Measurements from ENCODE around the gene OR5V1. TPM values are rescaled to one million over a fixed set of nuclear protein-coding genes. Genes with fewer than 3 reads are reported as not detected.
"Not testable (repeated sequence)": the region's sequence is repeated elsewhere in the genome, so short reads cannot be mapped to it uniquely, and the experiment has no call there.

OR5V1 gene
- total and polyA plus RNA-seq, 2 donors (not counting 1 experiment from before 2014, with no cell fraction given) = not detected

GRCh38 chr6:29355603-29356002 lies 13.1 kb downstream of the OR5V1 start:
- WGBS (ENCODE audit: insufficient coverage) = no CpG with 5 or more reads among the region's 1 CpG

GRCh38 chr6:29354980-29355379 lies 13.7 kb downstream of the OR5V1 start:
- CTCF ChIA-PET = no interaction called here

More at GRCh38 chr6:29355603-29356002, 13.1 kb downstream of the OR5V1 start:
- Histone ChIP-seq H2AFZ (ENCODE audit: insufficient read depth, low read depth, low read length, poor library complexity, severe bottlenecking) (no peak overlapping the region), H3K9me3 (ENCODE audit: control extremely low read depth in 1 of 3, control insufficient read depth in 2 of 3, insufficient read depth in 1 of 3, low read length in 2 of 3) (no peaks in the 10 kb centered on the region), H3K4me1 (ENCODE audit: control insufficient read depth in 2 of 2, insufficient read depth in 2 of 2, low read length in 2 of 2) (no peaks in the 10 kb centered on the region), H3K27ac (ENCODE audit: low read length in 2 of 2) (no peak overlapping the region), H3K9ac (ENCODE audit: low read length) (no peak overlapping the region), H3K27me3 (replicated peaks in 1 of 4; ENCODE audit: control extremely low read depth in 1 of 4, control insufficient read depth in 3 of 4, insufficient read depth in 4 of 4, low read length in 3 of 4) (peaks cover 0 to 16% (median 5%) of the 10 kb centered on the region in 4 experiments), H3K79me2 (ENCODE audit: control insufficient read depth, insufficient read depth, low read length) (no peaks in the 10 kb centered on the region), H3K4me3 (ENCODE audit: control extremely low read depth in 1 of 5, extremely low read depth in 1 of 5, insufficient read depth in 1 of 5, low read depth in 2 of 5, low read length in 4 of 5) (no peak overlapping the region), H3K4me2 (replicated peaks; ENCODE audit: low read depth, low read length, poor library complexity, severe bottlenecking) (no peak overlapping the region), H3K36me3 (replicated peaks in 1 of 2; ENCODE audit: control extremely low read depth in 1 of 2, control insufficient read depth in 1 of 2, extremely low read depth in 1 of 2, insufficient read depth in 2 of 2, low read length in 1 of 2) (no peaks in the 10 kb centered on the region), H4K20me1 (ENCODE audit: control insufficient read depth, insufficient read depth, low read length, poor library complexity, severe bottlenecking) (no peaks in the 10 kb centered on the region)
- Mint-ChIP-seq H3K27me3 (peaks cover 48% of the 10 kb centered on the region), H3K4me1 (no peaks in the 10 kb centered on the region), H3K4me3 (no peak overlapping the region), H3K9me3 (ENCODE audit: insufficient read depth) (no peaks in the 10 kb centered on the region), H3K27ac (no peak overlapping the region)
- DNase-seq (no peak), ATAC-seq (ENCODE audit: low read depth) (no peak)
- CTCF ChIA-PET = no interaction called here
- TF ChIP-seq EZH2 (IDR thresholded peaks at IDR 0.05; ENCODE audit: borderline replicate concordance, insufficient read depth, low read depth, low read length, poor library complexity, severe bottlenecking) (no peak), CTCF (IDR thresholded peaks at IDR 0.05) (no peak)
- POLR2A ChIA-PET = no interaction called here
- intact Hi-C loops (cut with micrococcal nuclease) = no loop called here

DNA sequence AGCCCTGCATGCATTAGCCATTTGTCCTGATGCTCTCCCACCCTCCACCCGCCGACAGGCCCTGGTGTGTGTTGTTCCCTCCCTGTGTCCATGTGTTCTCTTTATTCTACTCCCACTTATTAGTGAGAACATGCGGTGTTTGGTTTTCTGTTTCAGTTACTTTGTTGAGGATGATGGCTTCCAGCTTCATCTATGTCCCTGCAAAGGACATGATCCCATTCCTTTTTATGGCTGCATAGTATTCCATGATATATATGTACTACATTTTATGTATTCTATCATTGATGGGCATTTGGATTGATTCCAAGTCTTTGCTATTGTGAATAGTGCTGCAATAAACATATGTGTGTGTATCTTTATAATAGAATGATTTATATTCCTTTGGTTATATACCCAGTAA lies 19.3 kb downstream of the OR5V1 start:
- H4K20me1 ChIP-seq (ENCODE audit: control insufficient read depth, insufficient read depth, low read length, poor library complexity, severe bottlenecking); H3K4me1 Mint-ChIP-seq; H3K27me3 ChIP-seq (replicated peaks in 1 of 4; ENCODE audit: control extremely low read depth in 1 of 4, control insufficient read depth in 3 of 4, insufficient read depth in 4 of 4, low read length in 3 of 4); H3K4me3 ChIP-seq (ENCODE audit: control extremely low read depth in 1 of 5, extremely low read depth in 1 of 5, insufficient read depth in 1 of 5, low read depth in 2 of 5, low read length in 4 of 5); H3K27ac Mint-ChIP-seq; POLR2A ChIA-PET; H3K36me3 ChIP-seq (replicated peaks in 1 of 2; ENCODE audit: control extremely low read depth in 1 of 2, control insufficient read depth in 1 of 2, extremely low read depth in 1 of 2, insufficient read depth in 2 of 2, low read length in 1 of 2); H3K4me1 ChIP-seq (ENCODE audit: control insufficient read depth in 2 of 2, insufficient read depth in 2 of 2, low read length in 2 of 2); intact Hi-C loops (cut with micrococcal nuclease); H3K4me2 ChIP-seq (replicated peaks; ENCODE audit: low read depth, low read length, poor library complexity, severe bottlenecking); H3K9me3 Mint-ChIP-seq (ENCODE audit: insufficient read depth); CTCF ChIA-PET; H3K9me3 ChIP-seq (ENCODE audit: control extremely low read depth in 1 of 3, control insufficient read depth in 2 of 3, insufficient read depth in 1 of 3, low read length in 2 of 3); DNase-seq; ATAC-seq (ENCODE audit: low read depth); H3K9ac ChIP-seq (ENCODE audit: low read length); H2AFZ ChIP-seq (ENCODE audit: insufficient read depth, low read depth, low read length, poor library complexity, severe bottlenecking); H3K27ac ChIP-seq (ENCODE audit: low read length in 2 of 2); H3K79me2 ChIP-seq (ENCODE audit: control insufficient read depth, insufficient read depth, low read length); H3K4me3 Mint-ChIP-seq: not testable (repeated sequence)
- no CpG with 5 or more reads among the region's 3 CpGs for WGBS (ENCODE audit: insufficient coverage)
- peaks cover 19% of the 10 kb centered on the region for H3K27me3 Mint-ChIP-seq

More at GRCh38 chr6:29354980-29355379, 13.7 kb downstream of the OR5V1 start:
- Histone ChIP-seq H3K27ac (ENCODE audit: low read length in 2 of 2) (no peak overlapping the region), H3K36me3 (replicated peaks in 1 of 2; ENCODE audit: control extremely low read depth in 1 of 2, control insufficient read depth in 1 of 2, extremely low read depth in 1 of 2, insufficient read depth in 2 of 2, low read length in 1 of 2) (no peaks in the 10 kb centered on the region), H3K4me2 (replicated peaks; ENCODE audit: low read depth, low read length, poor library complexity, severe bottlenecking) (no peak overlapping the region), H3K79me2 (ENCODE audit: control insufficient read depth, insufficient read depth, low read length) (no peaks in the 10 kb centered on the region), H3K4me1 (ENCODE audit: control insufficient read depth in 2 of 2, insufficient read depth in 2 of 2, low read length in 2 of 2) (no peaks in the 10 kb centered on the region), H3K9me3 (ENCODE audit: control extremely low read depth in 1 of 3, control insufficient read depth in 2 of 3, insufficient read depth in 1 of 3, low read length in 2 of 3) (no peaks in the 10 kb centered on the region), H4K20me1 (ENCODE audit: control insufficient read depth, insufficient read depth, low read length, poor library complexity, severe bottlenecking) (no peaks in the 10 kb centered on the region), H3K4me3 (ENCODE audit: control extremely low read depth in 1 of 5, extremely low read depth in 1 of 5, insufficient read depth in 1 of 5, low read depth in 2 of 5, low read length in 4 of 5) (no peak overlapping the region), H3K9ac (ENCODE audit: low read length) (no peak overlapping the region), H2AFZ (ENCODE audit: insufficient read depth, low read depth, low read length, poor library complexity, severe bottlenecking) (no peak overlapping the region), H3K27me3 (replicated peaks in 1 of 4; ENCODE audit: control extremely low read depth in 1 of 4, control insufficient read depth in 3 of 4, insufficient read depth in 4 of 4, low read length in 3 of 4) (peaks cover 0 to 16% (median 2%) of the 10 kb centered on the region in 4 experiments)
- no peak for DNase-seq
- intact Hi-C loops (cut with micrococcal nuclease) = no loop called here
- ATAC-seq (ENCODE audit: low read depth) = no peak
- TF ChIP-seq CTCF (IDR thresholded peaks at IDR 0.05) = no peak
- TF ChIP-seq EZH2 (IDR thresholded peaks at IDR 0.05; ENCODE audit: borderline replicate concordance, insufficient read depth, low read depth, low read length, poor library complexity, severe bottlenecking) = no peak
- H3K9me3 Mint-ChIP-seq (ENCODE audit: insufficient read depth) = no peaks in the 10 kb centered on the region
- peaks cover 44% of the 10 kb centered on the region for H3K27me3 Mint-ChIP-seq
- POLR2A ChIA-PET = no interaction called here
- H3K27ac Mint-ChIP-seq = no peak overlapping the region
- H3K4me1 Mint-ChIP-seq = no peaks in the 10 kb centered on the region
- H3K4me3 Mint-ChIP-seq = no peak overlapping the region
